ENCODE results near the gene RAPH1. TPM values are rescaled to one million over a fixed set of nuclear protein-coding genes. Genes with fewer than 3 reads are reported as not detected.

RAPH1 gene
- total RNA-seq, 1 experiment from 2014 or later = 16.5 TPM

GRCh38 chr2:203492965-203493364, 42.1 kb downstream of the RAPH1 start:
- no peaks in the 10 kb centered on the region for H3K9me3 ChIP-seq (ENCODE audit: insufficient read depth, low read depth)
- no peak overlapping the region; the same call in 1 of the 2 replicates for H3K4me2 ChIP-seq
- no peak for TF ChIP-seq EZH2 (IDR thresholded peaks at IDR 0.05; ENCODE audit: low read depth)
- TF ChIP-seq, protein P1, sequence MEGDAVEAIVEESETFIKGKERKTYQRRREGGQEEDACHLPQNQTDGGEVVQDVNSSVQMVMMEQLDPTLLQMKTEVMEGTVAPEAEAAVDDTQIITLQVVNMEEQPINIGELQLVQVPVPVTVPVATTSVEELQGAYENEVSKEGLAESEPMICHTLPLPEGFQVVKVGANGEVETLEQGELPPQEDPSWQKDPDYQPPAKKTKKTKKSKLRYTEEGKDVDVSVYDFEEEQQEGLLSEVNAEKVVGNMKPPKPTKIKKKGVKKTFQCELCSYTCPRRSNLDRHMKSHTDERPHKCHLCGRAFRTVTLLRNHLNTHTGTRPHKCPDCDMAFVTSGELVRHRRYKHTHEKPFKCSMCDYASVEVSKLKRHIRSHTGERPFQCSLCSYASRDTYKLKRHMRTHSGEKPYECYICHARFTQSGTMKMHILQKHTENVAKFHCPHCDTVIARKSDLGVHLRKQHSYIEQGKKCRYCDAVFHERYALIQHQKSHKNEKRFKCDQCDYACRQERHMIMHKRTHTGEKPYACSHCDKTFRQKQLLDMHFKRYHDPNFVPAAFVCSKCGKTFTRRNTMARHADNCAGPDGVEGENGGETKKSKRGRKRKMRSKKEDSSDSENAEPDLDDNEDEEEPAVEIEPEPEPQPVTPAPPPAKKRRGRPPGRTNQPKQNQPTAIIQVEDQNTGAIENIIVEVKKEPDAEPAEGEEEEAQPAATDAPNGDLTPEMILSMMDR (conservative IDR thresholded peaks at IDR 0.05) = no peak
- CTCF ChIA-PET = no interaction called here
- BruUV-seq (replicated peaks) = no TSS peak
- 0 out of 2 replicates have a peak, but pooled peaks cover 9% of the 10 kb centered on the region for H3F3A ChIP-seq (ENCODE audit: insufficient read depth, low read depth)
- H4K20me1 ChIP-seq (ENCODE audit: insufficient read depth) = no peaks in the 10 kb centered on the region
- intact Hi-C loops (cut with micrococcal nuclease; ENCODE audit: unreplicated experiment) = no loop called here
- H3K9me2 ChIP-seq (ENCODE audit: insufficient read depth) = no peaks in the 10 kb centered on the region
- DNase-seq = no peak
- no peaks in the 10 kb centered on the region for H3K27me3 ChIP-seq (ENCODE audit: insufficient read depth, low read depth)
- peak overlapping the region; percentile 62 for H3K27ac ChIP-seq
- POLR2A ChIA-PET (ENCODE audit: unreplicated experiment) = no interaction called here
- no peaks in the 10 kb centered on the region; the same call in 1 of the 2 replicates for H3K79me2 ChIP-seq (ENCODE audit: low read depth)
- peaks cover 18% of the 10 kb centered on the region for H3K4me1 ChIP-seq (replicated peaks; ENCODE audit: insufficient read depth)
- H2AFZ ChIP-seq = no peak overlapping the region
- H3K36me3 ChIP-seq (ENCODE audit: low read depth) = peaks cover 4% of the 10 kb centered on the region; the same call in 1 of the 2 replicates
- no peak overlapping the region for H3K4me3 ChIP-seq

DNA sequence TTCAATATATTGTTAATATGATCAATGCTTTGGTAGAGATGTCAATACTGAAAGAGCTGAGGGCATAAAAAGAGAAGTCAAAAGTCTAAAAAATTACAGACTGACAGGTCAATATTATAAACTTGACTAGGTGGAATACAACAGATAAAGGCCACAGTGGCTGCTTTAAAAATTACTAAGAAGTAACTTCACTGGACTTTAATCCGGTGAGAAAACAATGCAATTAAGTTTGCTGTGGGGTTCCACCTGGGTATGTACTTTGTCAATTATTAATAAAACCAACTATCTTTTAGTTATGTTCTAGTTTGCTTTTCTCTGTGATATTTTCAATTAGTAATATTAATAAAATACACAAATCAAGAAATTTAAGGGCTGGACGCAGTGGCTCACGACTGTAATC, 44.7 kb downstream of the RAPH1 start:
- no peaks in the 10 kb centered on the region for H4K20me1 ChIP-seq (ENCODE audit: insufficient read depth)
- H3K79me2 ChIP-seq (ENCODE audit: low read depth) = no peaks in the 10 kb centered on the region
- H3K4me1 ChIP-seq (replicated peaks; ENCODE audit: insufficient read depth) = peaks cover 15% of the 10 kb centered on the region
- intact Hi-C loops (cut with micrococcal nuclease; ENCODE audit: unreplicated experiment) = no loop called here
- no peaks in the 10 kb centered on the region for H3K9me2 ChIP-seq (ENCODE audit: insufficient read depth)
- BruUV-seq (replicated peaks) = no TSS peak
- H3K4me3 ChIP-seq = no peak overlapping the region
- H3F3A ChIP-seq (ENCODE audit: insufficient read depth, low read depth) = 0 out of 2 replicates have a peak, but pooled peaks cover 9% of the 10 kb centered on the region
- ChIA-PET CTCF (no interaction called here), POLR2A (ENCODE audit: unreplicated experiment) (no interaction called here)
- no peak overlapping the region for H2AFZ ChIP-seq
- H3K36me3 ChIP-seq (ENCODE audit: low read depth) = peaks cover 4% of the 10 kb centered on the region; the same call in 1 of the 2 replicates
- no peak overlapping the region for H3K4me2 ChIP-seq
- no peak for DNase-seq
- H3K27ac ChIP-seq = no peak overlapping the region
- TF ChIP-seq, protein P1 (conservative IDR thresholded peaks at IDR 0.05) = no peak
- TF ChIP-seq EZH2 (IDR thresholded peaks at IDR 0.05; ENCODE audit: low read depth) = no peak
- no peaks in the 10 kb centered on the region for H3K9me3 ChIP-seq (ENCODE audit: insufficient read depth, low read depth)
- no peaks in the 10 kb centered on the region for H3K27me3 ChIP-seq (ENCODE audit: insufficient read depth, low read depth)

GRCh38 chr2:203489531-203489930, 45.6 kb downstream of the RAPH1 start:
- Histone ChIP-seq H3F3A (ENCODE audit: insufficient read depth, low read depth) (0 out of 2 replicates have a peak, but pooled peaks cover 9% of the 10 kb centered on the region), H3K9me3 (ENCODE audit: insufficient read depth, low read depth) (no peaks in the 10 kb centered on the region), H3K27me3 (ENCODE audit: insufficient read depth, low read depth) (no peaks in the 10 kb centered on the region), H3K4me1 (replicated peaks; ENCODE audit: insufficient read depth) (peaks cover 15% of the 10 kb centered on the region), H3K79me2 (ENCODE audit: low read depth) (no peaks in the 10 kb centered on the region), H3K4me3 (no peak overlapping the region), H4K20me1 (ENCODE audit: insufficient read depth) (no peaks in the 10 kb centered on the region), H2AFZ (no peak overlapping the region), H3K9me2 (ENCODE audit: insufficient read depth) (no peaks in the 10 kb centered on the region), H3K36me3 (ENCODE audit: low read depth) (peaks cover 4% of the 10 kb centered on the region; the same call in 1 of the 2 replicates), H3K27ac (no peak overlapping the region), H3K4me2 (no peak overlapping the region)
- POLR2A ChIA-PET (ENCODE audit: unreplicated experiment) = no interaction called here
- CTCF ChIA-PET = no interaction called here
- DNase-seq = no peak
- TF ChIP-seq EZH2 (IDR thresholded peaks at IDR 0.05; ENCODE audit: low read depth) = no peak
- intact Hi-C loops (cut with micrococcal nuclease; ENCODE audit: unreplicated experiment) = no loop called here
- no TSS peak for BruUV-seq (replicated peaks)
